ENCODE measurements around the gene ADAM22. TPM values are rescaled to one million over a fixed set of nuclear protein-coding genes. Genes with fewer than 3 reads are reported as not detected.

The ADAM22 gene
- total and polyA plus RNA-seq, 2 experiments from 2014 or later = 1.1 to 5.8 TPM

DNA sequence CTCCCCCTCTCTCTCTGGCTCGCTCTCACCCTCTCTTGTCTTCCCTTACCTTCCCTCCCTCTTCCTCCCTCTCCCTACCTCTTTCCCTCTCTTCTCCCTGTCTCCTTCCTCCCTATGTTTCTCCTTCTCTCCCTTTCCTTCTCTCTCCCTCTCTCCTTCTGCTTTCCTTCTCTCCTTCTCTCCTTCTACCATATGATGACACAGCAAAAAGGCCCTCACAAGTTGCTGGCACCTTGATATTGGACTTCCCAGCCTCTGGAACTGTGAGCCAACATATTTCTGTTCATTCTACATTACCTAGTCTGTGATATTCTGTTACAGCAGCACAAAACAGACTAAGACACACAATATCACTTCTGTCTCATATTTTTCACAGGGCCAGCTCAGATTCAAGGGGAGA, 135.0 kb downstream of the ADAM22 start:
- no peak for DNase-seq (ENCODE audit: low read depth in 1 of 2, low spot score in 1 of 2)
- TF ChIP-seq, protein P1, sequence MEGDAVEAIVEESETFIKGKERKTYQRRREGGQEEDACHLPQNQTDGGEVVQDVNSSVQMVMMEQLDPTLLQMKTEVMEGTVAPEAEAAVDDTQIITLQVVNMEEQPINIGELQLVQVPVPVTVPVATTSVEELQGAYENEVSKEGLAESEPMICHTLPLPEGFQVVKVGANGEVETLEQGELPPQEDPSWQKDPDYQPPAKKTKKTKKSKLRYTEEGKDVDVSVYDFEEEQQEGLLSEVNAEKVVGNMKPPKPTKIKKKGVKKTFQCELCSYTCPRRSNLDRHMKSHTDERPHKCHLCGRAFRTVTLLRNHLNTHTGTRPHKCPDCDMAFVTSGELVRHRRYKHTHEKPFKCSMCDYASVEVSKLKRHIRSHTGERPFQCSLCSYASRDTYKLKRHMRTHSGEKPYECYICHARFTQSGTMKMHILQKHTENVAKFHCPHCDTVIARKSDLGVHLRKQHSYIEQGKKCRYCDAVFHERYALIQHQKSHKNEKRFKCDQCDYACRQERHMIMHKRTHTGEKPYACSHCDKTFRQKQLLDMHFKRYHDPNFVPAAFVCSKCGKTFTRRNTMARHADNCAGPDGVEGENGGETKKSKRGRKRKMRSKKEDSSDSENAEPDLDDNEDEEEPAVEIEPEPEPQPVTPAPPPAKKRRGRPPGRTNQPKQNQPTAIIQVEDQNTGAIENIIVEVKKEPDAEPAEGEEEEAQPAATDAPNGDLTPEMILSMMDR (IDR thresholded peaks at IDR 0.05; ENCODE audit: low read depth, low read length) = no peak
- H3K9me3 ChIP-seq (ENCODE audit: low read depth) = no peaks in the 10 kb centered on the region
- H3K36me3 ChIP-seq = no peaks in the 10 kb centered on the region
- no peaks in the 10 kb centered on the region for H3K27me3 ChIP-seq
- H3K4me1 ChIP-seq (ENCODE audit: low read depth) = no peaks in the 10 kb centered on the region
- no peak overlapping the region for H3K4me3 ChIP-seq
- H3K27ac ChIP-seq = no peak overlapping the region

DNA sequence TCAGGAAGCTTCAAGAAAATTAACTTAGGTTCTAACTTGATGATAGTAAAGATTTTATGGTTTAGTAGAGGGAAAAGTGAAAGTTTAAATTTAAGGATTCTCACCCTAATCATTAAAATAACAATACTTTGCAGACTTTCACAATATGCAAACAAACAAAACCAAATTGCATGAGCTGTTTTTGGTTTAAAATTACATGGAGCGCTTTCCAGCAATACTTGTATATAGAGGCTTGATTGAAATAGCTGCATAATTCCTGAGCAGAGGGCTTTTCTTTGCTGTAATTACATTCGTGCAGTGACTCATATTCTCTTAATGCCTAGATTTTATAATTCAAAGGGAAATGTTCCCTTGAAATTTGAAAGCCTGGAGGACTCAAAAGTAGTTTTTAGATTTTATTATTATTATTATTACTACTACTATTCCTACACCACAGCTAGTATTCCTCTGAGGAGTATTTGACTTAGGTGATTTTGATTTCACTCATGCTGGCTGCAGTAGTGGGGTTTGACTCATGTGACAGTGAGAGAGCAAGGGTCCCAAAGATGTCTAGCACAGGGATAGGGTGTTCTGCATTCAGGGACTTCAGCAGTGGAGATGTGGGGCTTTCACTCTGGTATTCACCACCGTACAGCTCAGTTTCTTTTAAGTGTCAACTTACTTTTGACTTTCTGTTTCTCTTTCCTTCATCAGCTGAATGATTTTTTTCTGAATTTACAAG, 138.1 kb downstream of the ADAM22 start:
- H3K4me3 ChIP-seq = no peak overlapping the region
- TF ChIP-seq, protein P1 (IDR thresholded peaks at IDR 0.05; ENCODE audit: low read depth, low read length) = no peak
- DNase-seq (ENCODE audit: low read depth in 1 of 2, low spot score in 1 of 2) = no peak
- H3K27ac ChIP-seq = no peak overlapping the region
- no peaks in the 10 kb centered on the region for H3K9me3 ChIP-seq (ENCODE audit: low read depth)
- no peaks in the 10 kb centered on the region for H3K27me3 ChIP-seq
- H3K36me3 ChIP-seq = no peaks in the 10 kb centered on the region
- no peaks in the 10 kb centered on the region for H3K4me1 ChIP-seq (ENCODE audit: low read depth)

DNA sequence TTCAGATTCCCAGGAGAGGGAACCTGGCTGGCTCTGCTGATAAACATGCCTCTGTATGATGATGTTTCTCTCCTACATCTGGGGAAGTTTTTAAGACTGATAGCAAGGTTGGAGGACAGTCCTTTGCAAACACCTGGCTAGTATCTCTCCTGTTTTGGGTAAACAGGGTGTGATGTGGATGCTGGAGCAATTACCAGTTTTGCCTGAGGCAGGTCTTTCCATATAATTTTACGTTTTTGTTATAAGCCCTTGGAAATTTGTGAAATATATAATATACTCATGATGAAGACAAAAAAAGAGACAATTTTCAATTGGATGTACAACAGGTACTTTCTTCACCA, 138.6 kb downstream of the ADAM22 start:
- TF ChIP-seq, protein P1 (IDR thresholded peaks at IDR 0.05; ENCODE audit: low read depth, low read length) = no peak
- H3K9me3 ChIP-seq (ENCODE audit: low read depth) = no peaks in the 10 kb centered on the region

DNA sequence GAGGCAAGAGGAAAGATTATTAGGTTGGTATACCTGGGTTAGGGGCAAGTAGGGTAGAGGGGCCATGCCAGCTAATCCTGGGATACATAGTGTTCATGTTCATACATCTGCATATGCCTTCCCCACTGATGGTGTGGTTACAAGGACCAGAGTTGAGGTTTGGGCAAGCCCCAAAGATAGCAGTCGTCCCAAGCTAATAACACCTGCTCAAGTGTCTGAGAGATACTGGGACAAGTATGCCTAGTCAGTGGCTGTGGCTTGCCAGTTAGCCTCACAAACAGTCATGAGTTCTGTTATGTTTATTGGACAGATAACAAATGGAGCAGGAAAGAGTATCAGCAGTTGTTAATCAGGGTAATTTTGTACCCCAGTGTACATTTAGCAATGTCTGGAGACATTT, 139.6 kb downstream of the ADAM22 start:
- H3K4me3 ChIP-seq = no peak overlapping the region
- no peaks in the 10 kb centered on the region for H3K9me3 ChIP-seq (ENCODE audit: low read depth)
- H3K27me3 ChIP-seq = no peaks in the 10 kb centered on the region
- H3K36me3 ChIP-seq = no peaks in the 10 kb centered on the region
- no peak overlapping the region for H3K27ac ChIP-seq
- DNase-seq (ENCODE audit: low read depth in 1 of 2, low spot score in 1 of 2) = no peak
- no peaks in the 10 kb centered on the region for H3K4me1 ChIP-seq (ENCODE audit: low read depth)
- TF ChIP-seq, protein P1 (IDR thresholded peaks at IDR 0.05; ENCODE audit: low read depth, low read length) = no peak

More for the DNA sequence above, 138.6 kb downstream of the ADAM22 start:
- Histone ChIP-seq H3K36me3 (no peaks in the 10 kb centered on the region), H3K27me3 (no peaks in the 10 kb centered on the region), H3K4me1 (ENCODE audit: low read depth) (no peaks in the 10 kb centered on the region), H3K4me3 (no peak overlapping the region), H3K27ac (no peak overlapping the region)
- no peak for DNase-seq (ENCODE audit: low read depth in 1 of 2, low spot score in 1 of 2)

DNA sequence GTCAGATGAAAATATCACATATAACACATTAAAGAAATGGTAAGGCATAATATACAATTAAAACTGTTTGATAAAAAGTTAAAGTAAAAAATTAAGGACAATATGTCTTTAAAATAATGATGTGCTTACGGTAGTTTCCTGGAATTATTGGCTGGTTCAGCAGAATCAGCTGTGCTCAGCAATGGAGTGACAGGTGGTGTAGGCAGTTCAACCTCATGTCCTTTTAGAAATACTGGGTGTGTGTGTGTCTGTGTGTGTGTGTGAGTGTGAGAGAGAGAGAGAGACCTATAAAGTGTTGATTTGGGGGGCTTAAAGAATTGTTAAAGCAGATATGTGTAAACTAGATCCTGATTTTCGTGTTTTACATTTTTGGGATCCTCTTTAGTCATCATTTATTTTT, 141.2 kb downstream of the ADAM22 start:
- TF ChIP-seq, protein P1 (IDR thresholded peaks at IDR 0.05; ENCODE audit: low read depth, low read length) = no peak
- Histone ChIP-seq H3K4me3 (no peak overlapping the region), H3K27ac (no peak overlapping the region), H3K27me3 (no peaks in the 10 kb centered on the region), H3K4me1 (ENCODE audit: low read depth) (no peaks in the 10 kb centered on the region), H3K36me3 (no peaks in the 10 kb centered on the region), H3K9me3 (ENCODE audit: low read depth) (no peaks in the 10 kb centered on the region)
- DNase-seq (ENCODE audit: low read depth in 1 of 2, low spot score in 1 of 2) = no peak
